Left renal cortex interstitium (tissue), 4 donors: ENCODE results near the gene PPP2R5A. TPM values are rescaled to one million over a fixed set of nuclear protein-coding genes. Genes with fewer than 3 reads are reported as not detected.
"Not testable (repeated sequence)": the region's sequence is repeated elsewhere in the genome, so short reads cannot be mapped to it uniquely, and the experiment has no call there.

Experiments
- DNase-seq, 4 donors: peaks; one replicate each; pipeline ENCODE4 v3.0.0-alpha.2; 2013; ENCODE audit warnings: low read depth in 4 of 4, low spot score in 2 of 4, missing footprints in 1 of 4
- polyA plus RNA-seq, 4 donors: library from polyadenylated mRNA; unstranded; fragments of 120-200 nt; gene quantifications; one replicate each; pipeline ENCODE4 v1.2.1, GENCODE V29; 2013; ENCODE audit not compliant: insufficient read length in 4 of 4

The PPP2R5A gene
- polyA plus RNA-seq, 4 donors = 30.6 to 40.2 (median 33.4) TPM

- DNase-seq = no peak
These were observed 9.8 kb downstream of the PPP2R5A start for GRCh38 chr1:212294983-212295382.

GRCh38 chr1:212295579-212295978, 10.4 kb downstream of the PPP2R5A start:
- no peak for DNase-seq

GRCh38 chr1:212297338-212297737, 12.1 kb downstream of the PPP2R5A start:
- DNase-seq = no peak

GRCh38 chr1:212301580-212301979, 16.4 kb downstream of the PPP2R5A start:
- no peak for DNase-seq

- no peak for DNase-seq
These were observed 17.7 kb downstream of the PPP2R5A start for GRCh38 chr1:212302745-212303383.

- DNase-seq = no peak
These were observed 20.1 kb downstream of the PPP2R5A start for GRCh38 chr1:212305342-212305741.

GRCh38 chr1:212305984-212306452, 20.8 kb downstream of the PPP2R5A start:
- not testable (repeated sequence) for DNase-seq

GRCh38 chr1:212309967-212310366, 24.8 kb downstream of the PPP2R5A start:
- no peak for DNase-seq

- no peak for DNase-seq
These were observed 25.2 kb downstream of the PPP2R5A start for GRCh38 chr1:212310383-212310782.

- DNase-seq = no peak
These were observed 26.8 kb downstream of the PPP2R5A start for GRCh38 chr1:212311836-212312497.

GRCh38 chr1:212313616-212314015, 28.4 kb downstream of the PPP2R5A start:
- DNase-seq = no peak

GRCh38 chr1:212315184-212315583, 30.0 kb downstream of the PPP2R5A start:
- DNase-seq = no peak

GRCh38 chr1:212315907-212316306, 30.7 kb downstream of the PPP2R5A start:
- no peak for DNase-seq

- DNase-seq = no peak
These were observed 32.7 kb downstream of the PPP2R5A start for GRCh38 chr1:212317916-212318315.

GRCh38 chr1:212321031-212321430, 35.8 kb downstream of the PPP2R5A start:
- DNase-seq = not testable (repeated sequence)

- DNase-seq = no peak
These were observed 37.9 kb downstream of the PPP2R5A start for GRCh38 chr1:212323066-212323465.

GRCh38 chr1:212326541-212326940, 41.3 kb downstream of the PPP2R5A start:
- no peak for DNase-seq

- DNase-seq = no peak
These were observed 43.0 kb downstream of the PPP2R5A start for GRCh38 chr1:212328248-212328647.

- no peak for DNase-seq
These were observed 43.9 kb downstream of the PPP2R5A start for GRCh38 chr1:212329105-212329504.

GRCh38 chr1:212341090-212341489, 55.9 kb downstream of the PPP2R5A start:
- no peak for DNase-seq

GRCh38 chr1:212344905-212345304, 59.7 kb downstream of the PPP2R5A start:
- no peak for DNase-seq

GRCh38 chr1:212346601-212347000, 61.4 kb downstream of the PPP2R5A start:
- no peak for DNase-seq
